H1 (cell line): ENCODE measurements around the gene NPHP4. TPM values are rescaled to one million over a fixed set of nuclear protein-coding genes. Genes with fewer than 3 reads are reported as not detected.
A peak's percentile ranks its signal among the peaks of the same experiment; 100 is the strongest.

ENCODE experiments used
- CTCF ChIA-PET: fragments of 300-600 bp; sonication (Branson Sonifier 250); formaldehyde crosslinking; loops from one replicate; lab custom pipeline; 2021; ENCODE audit not compliant: partially characterized antibody; lab: Charles Lee
- POLR2A ChIA-PET: fragments of 300-600 bp; sonication (Branson Sonifier 250); formaldehyde crosslinking; loops from one replicate; lab custom pipeline; 2021; ENCODE audit warnings: inconsistent platforms; ENCODE audit not compliant: partially characterized antibody; lab: Charles Lee
- DNase-seq, 2 experiments: peaks; one replicate each; pipeline versions ENCODE4 v3.0.0 to v3.0.0-alpha.2; 2010 to 2022; ENCODE audit warnings: low spot score in 2 of 2, low read depth in 1 of 2, mixed read lengths in 1 of 2
- FAIRE-seq: peaks from 2 replicates; lab custom pipeline; 2011; peaks lifted over from hg19 to GRCh38; lab: Jason Lieb, UNC
- H2AFZ ChIP-seq: 2 replicates; pipeline ENCODE4 v1.8.1; 2012; ENCODE audit warnings: low read length, inconsistent platforms
- H2AK5ac ChIP-seq: 2 replicates; pipeline ENCODE4 v1.6.1; 2013; ENCODE audit warnings: low read depth, low read length
- H2BK120ac ChIP-seq: replicated peaks from 2 replicates; pipeline ENCODE3; 2013; ENCODE audit warnings: low read depth, low read length, inconsistent platforms
- H2BK12ac ChIP-seq: 2 replicates; pipeline ENCODE4 v1.6.1; 2013; ENCODE audit warnings: low read depth, low read length
- H2BK15ac ChIP-seq: 2 replicates; pipeline ENCODE4 v1.6.1; 2013; ENCODE audit warnings: low read length
- H2BK20ac ChIP-seq: 2 replicates; pipeline ENCODE4 v1.6.1; 2013; ENCODE audit warnings: low read length
- H2BK5ac ChIP-seq: 2 replicates; pipeline ENCODE4 v1.6.1; 2013; ENCODE audit warnings: low read depth, low read length
- H3K14ac ChIP-seq: 2 replicates; pipeline ENCODE4 v1.6.1; 2013; ENCODE audit warnings: inconsistent platforms; ENCODE audit not compliant: insufficient read length
- H3K18ac ChIP-seq: 2 replicates; pipeline ENCODE4 v1.6.1; 2013; ENCODE audit warnings: low read length; ENCODE audit errors: extremely low read depth
- H3K23ac ChIP-seq: 2 replicates; pipeline ENCODE4 v1.6.1; 2013; ENCODE audit warnings: inconsistent platforms; ENCODE audit not compliant: insufficient read length
- H3K23me2 ChIP-seq: 2 replicates; pipeline ENCODE4 v1.6.1; 2013; ENCODE audit warnings: low read depth, low read length
- H3K27ac ChIP-seq: 2 replicates; pipeline ENCODE4 v1.6.1; 2011; ENCODE audit warnings: low read depth, low read length, inconsistent platforms
- H3K27me3 ChIP-seq, 4 experiments: replicated peaks in 1 of 4; 1 replicate in 1 of 4; 2 replicates in 3 of 4; pipeline versions ENCODE4 v1.6.1 to v1.8.1; 2011 to 2013; ENCODE audit warnings: low read length in 3 of 4, mild to moderate bottlenecking in 3 of 4, inconsistent platforms in 2 of 4, mixed read lengths in 2 of 4, moderate library complexity in 1 of 4; ENCODE audit not compliant: control insufficient read depth in 3 of 4, insufficient read depth in 3 of 4; ENCODE audit errors: extremely low read depth in 1 of 4
- H3K36me3 ChIP-seq, 4 experiments: 2 replicates each; pipeline versions ENCODE4 v1.6.1 to v1.8.1; 2011 to 2013; ENCODE audit warnings: mild to moderate bottlenecking in 4 of 4, low read length in 3 of 4, moderate library complexity in 2 of 4, control low read depth in 1 of 4, inconsistent platforms in 1 of 4; ENCODE audit not compliant: insufficient read depth in 4 of 4, control insufficient read depth in 2 of 4
- H3K4ac ChIP-seq: replicated peaks from 2 replicates; pipeline ENCODE3; 2013; ENCODE audit warnings: low read length, low read depth, mixed read lengths, inconsistent platforms; ENCODE audit not compliant: insufficient read length
- H3K4me1 ChIP-seq, 4 experiments: replicated peaks in 1 of 4; 1 replicate in 1 of 4; 2 replicates in 3 of 4; pipeline versions ENCODE4 v1.6.1 to v1.8.1; 2011 to 2013; ENCODE audit warnings: low read length in 3 of 4, inconsistent platforms in 2 of 4, mixed read lengths in 1 of 4; ENCODE audit not compliant: insufficient read depth in 4 of 4, control insufficient read depth in 3 of 4
- H3K4me2 ChIP-seq, 2 experiments: 2 replicates each; pipeline versions ENCODE4 v1.6.1 to v1.8.1; 2011 to 2013; ENCODE audit warnings: low read depth in 2 of 2, low read length in 2 of 2, control low read depth in 1 of 2, inconsistent platforms in 1 of 2, mild to moderate bottlenecking in 1 of 2; ENCODE audit not compliant: insufficient read depth in 1 of 2
- H3K4me3 ChIP-seq, 4 experiments: fragments of 200-600, 300-600 bp in 1 of 4; sonication (generic), shearing (Covaris generic), sonication (Bioruptor Twin) in 1 of 4; 2 replicates each; pipeline versions ENCODE4 v1.5.1 to v1.8.1; 2011 to 2016; ENCODE audit warnings: low read length in 4 of 4, low read depth in 3 of 4, control low read depth in 2 of 4, inconsistent platforms in 2 of 4, mild to moderate bottlenecking in 2 of 4, mixed read lengths in 1 of 4, moderate library complexity in 1 of 4; ENCODE audit not compliant: insufficient read depth in 2 of 4; ENCODE audit errors: extremely low read depth in 1 of 4
- H3K56ac ChIP-seq: replicated peaks from 2 replicates; pipeline ENCODE3; 2013; ENCODE audit warnings: low read depth, mild to moderate bottlenecking, mixed read lengths, low read length, inconsistent platforms; ENCODE audit not compliant: insufficient read length
- H3K79me1 ChIP-seq: 2 replicates; pipeline ENCODE4 v1.6.1; 2013; ENCODE audit warnings: low read depth, low read length, control low read depth
- H3K79me2 ChIP-seq, 2 experiments: 2 replicates each; pipeline versions ENCODE4 v1.6.1 to v1.8.1; 2012 to 2013; ENCODE audit warnings: low read length in 2 of 2, mild to moderate bottlenecking in 2 of 2, inconsistent platforms in 1 of 2; ENCODE audit not compliant: insufficient read depth in 2 of 2, control insufficient read depth in 1 of 2
- H3K9ac ChIP-seq, 4 experiments: replicated peaks in 1 of 4; 1 replicate in 1 of 4; 2 replicates in 3 of 4; pipeline versions ENCODE4 v1.6.1 to v1.8.1; 2011 to 2013; ENCODE audit warnings: low read depth in 3 of 4, low read length in 3 of 4, control low read depth in 2 of 4, mild to moderate bottlenecking in 2 of 4, moderate library complexity in 2 of 4, inconsistent platforms in 1 of 4; ENCODE audit errors: extremely low read depth in 1 of 4
- H3K9me3 ChIP-seq, 2 experiments: 2 replicates each; pipeline versions ENCODE4 v1.6.1 to v1.8.1; 2012 to 2013; ENCODE audit warnings: mild to moderate bottlenecking in 2 of 2, moderate library complexity in 2 of 2, control low read depth in 1 of 2, inconsistent platforms in 1 of 2, low read depth in 1 of 2, low read length in 1 of 2, mixed read lengths in 1 of 2; ENCODE audit not compliant: insufficient read depth in 2 of 2
- H4K20me1 ChIP-seq, 2 experiments: replicated peaks in 1 of 2; 2 replicates each; pipeline versions ENCODE3 to v1.8.1; 2011 to 2013; ENCODE audit warnings: inconsistent platforms in 2 of 2, low read length in 2 of 2, mild to moderate bottlenecking in 1 of 2; ENCODE audit not compliant: insufficient read depth in 2 of 2, control insufficient read depth in 1 of 2
- H4K5ac ChIP-seq: 2 replicates; pipeline ENCODE4 v1.6.1; 2013; ENCODE audit warnings: low read length, low read depth, mixed read lengths, inconsistent platforms; ENCODE audit not compliant: insufficient read length
- H4K8ac ChIP-seq: 2 replicates; pipeline ENCODE4 v1.8.0; 2013; ENCODE audit warnings: mild to moderate bottlenecking, moderate library complexity, low read length, inconsistent platforms; ENCODE audit not compliant: insufficient read depth; ENCODE audit errors: extremely low read depth
- H4K91ac ChIP-seq: replicated peaks from 2 replicates; pipeline ENCODE3; 2013; ENCODE audit warnings: low read length, mixed read lengths, inconsistent platforms; ENCODE audit not compliant: insufficient read length
- POLR2AphosphoS5 ChIP-seq: IDR thresholded peaks from 2 replicates; pipeline ENCODE4 v1.6.1; 2011; ENCODE audit warnings: low read depth, low read length
- WGBS, 2 experiments: shearing (Covaris generic) in 1 of 2; methylation state at CpG; one replicate each; pipeline versions ENCODE4 v1.1.6 to v1.1.7; 2013 to 2015; ENCODE audit warnings: low lambda C conversion rate in 2 of 2, mixed read lengths in 2 of 2, inconsistent platforms in 1 of 2, low coverage in 1 of 2, missing lambda C conversion rate in 1 of 2; ENCODE audit not compliant: insufficient replicate concordance in 2 of 2, insufficient coverage in 1 of 2, insufficient read length in 1 of 2; ENCODE audit errors: extremely low coverage in 1 of 2, missing lambda C conversion rate in 1 of 2; 5-methylcytosine and 5-hydroxymethylcytosine counted together
- polyA plus RNA-seq, 7 experiments: library from polyadenylated mRNA; depleted of rRNA in 3 of 7; stranded (reverse) in 5 of 7; unstranded in 2 of 7; fragments of >200 nt in 5 of 7; fragments of 200-250 nt in 2 of 7; gene quantifications; 1 replicate in 5 of 7; 2 replicates in 1 of 7; 4 replicates in 1 of 7; pipeline versions ENCODE4 v1.2.1 to v1.2.3, GENCODE V29; 2011 to 2013; ENCODE audit warnings: missing spikeins in 2 of 7, mixed read lengths in 2 of 7
- total RNA-seq: library from RNA; stranded (reverse); fragmentation: NEBNext Ultra II Directional; extraction: Animal tissue kit (Norgen Biotek cat#: 25700); gene quantifications from 2 replicates; pipeline ENCODE4 v1.2.1, GENCODE V29; 2021

Gene NPHP4
- total and polyA plus RNA-seq, 2 of the 8 experiments (the other 6 are each of a cell fraction or from before 2014, with no cell fraction given), result 5.8 to 14.0 TPM

GRCh38 chr1:5911157-5911556, 81.1 kb downstream of the NPHP4 start:
- Histone ChIP-seq H2BK15ac (no peak overlapping the region), H3K36me3 (no peaks in the 10 kb centered on the region), H4K5ac (no peak overlapping the region), H2BK20ac (no peak overlapping the region), H3K18ac (no peak overlapping the region), H3K27ac (no peak overlapping the region), H3K4me2 (no peak overlapping the region), H2BK12ac (no peak overlapping the region), H3K4me1 (peaks cover 0 to 10% (median 2%) of the 10 kb centered on the region in 4 experiments; a peak in 2 of 7 replicates), H3K14ac (no peak overlapping the region), H3K79me1 (no peaks in the 10 kb centered on the region), H3K56ac (no peak overlapping the region), H4K8ac (no peak overlapping the region), H3K4me3 (no peak overlapping the region), H3K4ac (no peak overlapping the region), H3K23me2 (no peaks in the 10 kb centered on the region), H2BK120ac (no peak overlapping the region), H2AFZ (no peak overlapping the region), H3K27me3 (no peaks in the 10 kb centered on the region), H2AK5ac (no peak overlapping the region), H3K9me3 (no peaks in the 10 kb centered on the region), H2BK5ac (no peak overlapping the region), H4K91ac (no peak overlapping the region), H4K20me1 (peaks cover 2 to 3% of the 10 kb centered on the region in 2 experiments), H3K9ac (no peak overlapping the region), H3K79me2 (no peaks in the 10 kb centered on the region), H3K23ac (no peak overlapping the region)
- FAIRE-seq (no peak), DNase-seq (peak in 1 of 2 experiments; percentile 36)
- ChIA-PET POLR2A (no interaction called here), CTCF (interaction anchor here (0.7 to 1.8 kb wide), 3 partner anchors 12 to 48 kb away, joined by 3 to 4 read pairs (median 3); no protein-coding TSS in a partner anchor)
- no peak for TF ChIP-seq POLR2AphosphoS5
- 82% methylated on average over 14 of the region's 14 CpGs; no CpG with 5 or more reads in 1 of the 2 experiments for WGBS, 2 experiments
